SU-DHL-6 (cell line): Measurements from ENCODE around the gene MAML1.

Experiments
- H2AFZ ChIP-seq: fragments of 200-600 bp; sonication (generic); 2 replicates; pipeline ENCODE4 v1.6.1; 2014; ENCODE audit warnings: low read depth, mild to moderate bottlenecking, moderate library complexity, mixed read lengths, antibody characterized with exemption, low read length; ENCODE audit not compliant: severe bottlenecking
- H3F3A ChIP-seq: fragments of 200-600 bp; shearing (Covaris generic); 2 replicates; pipeline ENCODE4 v1.6.0; 2016; ENCODE audit warnings: antibody characterized with exemption, mild to moderate bottlenecking; ENCODE audit not compliant: insufficient read depth
- H3K27ac ChIP-seq: fragments of 200-600 bp; sonication (generic); 2 replicates; pipeline ENCODE4 v1.5.1; 2016; ENCODE audit warnings: low read depth, mild to moderate bottlenecking, low read length, moderate library complexity, mixed read lengths
- H3K27me3 ChIP-seq: fragments of 200-600 bp; sonication (generic), shearing (Covaris generic); 2 replicates; pipeline ENCODE4 v1.6.0; 2014; ENCODE audit warnings: mild to moderate bottlenecking, low read length
- H3K36me3 ChIP-seq: fragments of 200-600 bp; sonication (generic); 2 replicates; pipeline ENCODE4 v1.6.1; 2014; ENCODE audit warnings: mild to moderate bottlenecking, low read length, mixed read lengths
- H3K4me2 ChIP-seq: fragments of 300-600, 200-600 bp; shearing (Covaris generic), sonication (generic); 2 replicates; pipeline ENCODE4 v1.6.0; 2014; ENCODE audit warnings: low read length, low read depth, mild to moderate bottlenecking; ENCODE audit not compliant: poor library complexity, severe bottlenecking
- H3K4me3 ChIP-seq: fragments of 200-600 bp; sonication (generic); 2 replicates; pipeline ENCODE4 v1.5.1; 2014; ENCODE audit warnings: antibody characterized with exemption, low read length, mild to moderate bottlenecking, mixed read lengths; ENCODE audit not compliant: insufficient read depth, poor library complexity, severe bottlenecking
- H3K79me2 ChIP-seq: fragments of 200-600 bp; sonication (generic); 2 replicates; pipeline ENCODE4 v1.6.1; 2014; ENCODE audit warnings: mild to moderate bottlenecking, low read length, moderate library complexity; ENCODE audit not compliant: insufficient read depth
- H3K9ac ChIP-seq: fragments of 200-600 bp; sonication (generic); 2 replicates; pipeline ENCODE4 v1.7.0; 2014; ENCODE audit warnings: mild to moderate bottlenecking, low read length
- H3K9me2 ChIP-seq: fragments of 200-600 bp; sonication (generic); replicated peaks from 2 replicates; pipeline ENCODE4 v1.6.1; 2014; ENCODE audit warnings: low read length; ENCODE audit not compliant: insufficient read depth
- H3K9me3 ChIP-seq: fragments of 200-600 bp; sonication (generic); 2 replicates; pipeline ENCODE4 v1.6.1; 2014; ENCODE audit warnings: low read length, mixed read lengths; ENCODE audit not compliant: insufficient read depth
- H4K20me1 ChIP-seq: fragments of 200-600 bp; sonication (generic); 2 replicates; pipeline ENCODE4 v1.6.1; 2014; ENCODE audit warnings: low read depth, mild to moderate bottlenecking, antibody characterized with exemption, low read length, moderate library complexity, mixed read lengths
- CTCF ChIP-seq: fragments of 200-600 bp; sonication (generic); IDR thresholded peaks from one replicate; pipeline ENCODE4 v1.5.1; 2017; ENCODE audit warnings: antibody characterized with exemption, mild to moderate bottlenecking, low read length, moderate library complexity; ENCODE audit not compliant: insufficient read depth, poor library complexity, severe bottlenecking
- EZH2phosphoT487 ChIP-seq: fragments of 200-600 bp; sonication (generic), shearing (Covaris generic); conservative IDR thresholded peaks from 2 replicates; pipeline ENCODE4 v1.6.1; 2018; ENCODE audit warnings: mild to moderate bottlenecking, antibody characterized with exemption, low read length, moderate library complexity, mixed read lengths

Gene MAML1

GRCh38 chr5:179758955-179759354 lies 26.3 kb downstream of the MAML1 start:
- peaks cover 14% of the 10 kb centered on the region for H3F3A ChIP-seq

GRCh38 chr5:179759581-179760551 lies 27.2 kb downstream of the MAML1 start:
- peaks cover 14% of the 10 kb centered on the region for H3F3A ChIP-seq
- no peak overlapping the region for H2AFZ ChIP-seq
- H3K36me3 ChIP-seq = no peaks in the 10 kb centered on the region
- H3K27ac ChIP-seq = no peak overlapping the region
- no peak overlapping the region for H3K9ac ChIP-seq
- H3K9me2 ChIP-seq = no peaks in the 10 kb centered on the region
- no peak overlapping the region for H3K4me2 ChIP-seq
- H3K4me3 ChIP-seq = no peak overlapping the region
- 0 out of 2 replicates have a peak, but pooled peaks cover 5% of the 10 kb centered on the region for H4K20me1 ChIP-seq
- TF ChIP-seq EZH2phosphoT487 (no peak), CTCF (no peak)
- peaks cover 79% of the 10 kb centered on the region for H3K79me2 ChIP-seq
- no peaks in the 10 kb centered on the region for H3K9me3 ChIP-seq
- no peaks in the 10 kb centered on the region for H3K27me3 ChIP-seq

More at GRCh38 chr5:179758955-179759354, 26.3 kb downstream of the MAML1 start:
- Histone ChIP-seq H3K79me2 (peaks cover 85% of the 10 kb centered on the region), H3K27me3 (no peaks in the 10 kb centered on the region), H3K4me3 (no peak overlapping the region), H2AFZ (no peak overlapping the region), H3K4me2 (no peak overlapping the region), H3K9me2 (no peaks in the 10 kb centered on the region), H3K9me3 (no peaks in the 10 kb centered on the region), H4K20me1 (0 out of 2 replicates have a peak, but pooled peaks cover 5% of the 10 kb centered on the region), H3K9ac (no peak overlapping the region), H3K36me3 (no peaks in the 10 kb centered on the region), H3K27ac (no peak overlapping the region)
- TF ChIP-seq EZH2phosphoT487 = no peak
- TF ChIP-seq CTCF = no peak

- H3F3A ChIP-seq = peaks cover 14% of the 10 kb centered on the region
- no peak overlapping the region for H2AFZ ChIP-seq
- TF ChIP-seq CTCF (no peak), EZH2phosphoT487 (no peak)
- H3K9me2 ChIP-seq = no peaks in the 10 kb centered on the region
- H3K9ac ChIP-seq = peak overlapping the region; percentile 6; the same call in 1 of the 2 replicates
- H4K20me1 ChIP-seq = 0 out of 2 replicates have a peak, but pooled peaks cover 5% of the 10 kb centered on the region
- H3K27me3 ChIP-seq = no peaks in the 10 kb centered on the region
- H3K79me2 ChIP-seq = peaks cover 74% of the 10 kb centered on the region
- H3K4me2 ChIP-seq = peak overlapping the region; percentile 6
- H3K27ac ChIP-seq = peak overlapping the region; percentile 55
- no peak overlapping the region for H3K4me3 ChIP-seq
- H3K36me3 ChIP-seq = 0 out of 2 replicates have a peak, but pooled peaks cover 2% of the 10 kb centered on the region
- H3K9me3 ChIP-seq = no peaks in the 10 kb centered on the region
These were observed 29.6 kb downstream of the MAML1 start for GRCh38 chr5:179762079-179762780.
